K562 (cell line): ENCODE data around the gene BLM.

Source experiments
- JUNB ChIP-seq: fragments of 450-650 bp; formaldehyde crosslinking; conservative IDR thresholded peaks from 2 replicates; pipeline ENCODE4 v1.4.0; 2020; ENCODE audit warnings: mild to moderate bottlenecking
- RFX5 ChIP-seq: IDR thresholded peaks from 2 replicates; pipeline ENCODE4 v1.6.1; 2011; ENCODE audit warnings: low read depth, mild to moderate bottlenecking, improper control_type of control experiment, low read length
- SIX5 ChIP-seq, 2 experiments: IDR thresholded peaks; 2 replicates each; pipeline ENCODE4 v1.6.1; 2011; ENCODE audit warnings: low read length in 2 of 2, borderline replicate concordance in 1 of 2, low read depth in 1 of 2, mild to moderate bottlenecking in 1 of 2, moderate library complexity in 1 of 2; ENCODE audit not compliant: insufficient read depth in 1 of 2
- ZNF75A ChIP-seq: fragments of 450-650 bp; formaldehyde crosslinking; IDR thresholded peaks from 2 replicates; pipeline ENCODE4 v1.4.0; 2020; ENCODE audit warnings: mild to moderate bottlenecking
- TF ChIP-seq, protein P1 (sequence below): fragments of 450-650 bp; formaldehyde crosslinking; IDR thresholded peaks from 2 replicates; pipeline ENCODE4 v1.4.0; 2020; ENCODE audit warnings: mild to moderate bottlenecking, moderate library complexity

DNA sequence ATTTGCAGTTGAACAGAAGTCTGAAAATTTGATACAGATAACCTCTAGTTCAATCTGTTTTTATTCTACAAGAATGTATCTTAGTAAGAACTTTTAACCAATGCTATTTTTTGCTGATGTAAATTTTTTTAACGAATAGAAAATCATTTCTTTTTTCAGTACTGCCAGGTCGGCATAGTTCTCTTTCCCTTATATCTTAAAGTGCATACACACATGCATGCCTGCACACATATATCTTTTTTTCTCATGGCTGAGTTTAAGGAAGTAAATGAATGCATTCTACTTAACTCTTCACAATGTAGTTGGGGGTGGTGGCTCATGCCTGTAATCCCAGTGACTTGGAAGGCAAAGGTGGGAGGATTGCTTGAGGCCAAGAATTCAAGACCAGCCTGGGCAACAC lies 48.4 kb downstream of the BLM start:
- TF ChIP-seq, protein P1, sequence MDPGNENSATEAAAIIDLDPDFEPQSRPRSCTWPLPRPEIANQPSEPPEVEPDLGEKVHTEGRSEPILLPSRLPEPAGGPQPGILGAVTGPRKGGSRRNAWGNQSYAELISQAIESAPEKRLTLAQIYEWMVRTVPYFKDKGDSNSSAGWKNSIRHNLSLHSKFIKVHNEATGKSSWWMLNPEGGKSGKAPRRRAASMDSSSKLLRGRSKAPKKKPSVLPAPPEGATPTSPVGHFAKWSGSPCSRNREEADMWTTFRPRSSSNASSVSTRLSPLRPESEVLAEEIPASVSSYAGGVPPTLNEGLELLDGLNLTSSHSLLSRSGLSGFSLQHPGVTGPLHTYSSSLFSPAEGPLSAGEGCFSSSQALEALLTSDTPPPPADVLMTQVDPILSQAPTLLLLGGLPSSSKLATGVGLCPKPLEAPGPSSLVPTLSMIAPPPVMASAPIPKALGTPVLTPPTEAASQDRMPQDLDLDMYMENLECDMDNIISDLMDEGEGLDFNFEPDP = no peak
- no peak for TF ChIP-seq RFX5
- TF ChIP-seq SIX5 (IDR thresholded peaks at IDR 0.05; ENCODE audit: borderline replicate concordance in 1 of 2, insufficient read depth in 1 of 2, low read depth in 1 of 2, low read length in 2 of 2) = no peak
- no peak for TF ChIP-seq ZNF75A
- no peak for TF ChIP-seq JUNB (CRISPR knock-in tag)
